Measurements from ENCODE around the gene TAAR8. TPM values are rescaled to one million over a fixed set of nuclear protein-coding genes. Genes with fewer than 3 reads are reported as not detected.
"Not testable (repeated sequence)": the region's sequence is repeated elsewhere in the genome, so short reads cannot be mapped to it uniquely, and the experiment has no call there.

Gene TAAR8
- total RNA-seq, 1 donor from 2014 or later = not detected

DNA sequence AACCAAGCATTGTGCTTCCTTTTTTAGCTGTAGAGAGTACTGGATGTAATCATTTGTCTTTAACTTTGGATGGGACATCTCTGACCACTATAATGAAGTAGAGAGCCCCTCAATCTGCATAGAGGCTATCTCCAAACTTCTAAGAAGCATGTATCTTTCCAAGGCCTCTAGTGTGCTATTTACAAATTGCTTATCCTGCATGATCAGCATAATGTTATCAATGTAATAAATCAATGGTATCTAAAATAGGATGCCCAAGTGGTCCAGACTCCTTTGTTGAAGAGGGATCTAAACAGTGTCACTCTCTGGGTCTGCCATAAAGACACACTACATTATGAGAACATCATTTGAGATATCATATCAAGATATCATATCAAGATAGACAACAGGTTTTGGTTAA, 7.6 kb upstream of the TAAR8 start:
- ATAC-seq (no peak), DNase-seq (ENCODE audit: low spot score) (no peak)

DNA sequence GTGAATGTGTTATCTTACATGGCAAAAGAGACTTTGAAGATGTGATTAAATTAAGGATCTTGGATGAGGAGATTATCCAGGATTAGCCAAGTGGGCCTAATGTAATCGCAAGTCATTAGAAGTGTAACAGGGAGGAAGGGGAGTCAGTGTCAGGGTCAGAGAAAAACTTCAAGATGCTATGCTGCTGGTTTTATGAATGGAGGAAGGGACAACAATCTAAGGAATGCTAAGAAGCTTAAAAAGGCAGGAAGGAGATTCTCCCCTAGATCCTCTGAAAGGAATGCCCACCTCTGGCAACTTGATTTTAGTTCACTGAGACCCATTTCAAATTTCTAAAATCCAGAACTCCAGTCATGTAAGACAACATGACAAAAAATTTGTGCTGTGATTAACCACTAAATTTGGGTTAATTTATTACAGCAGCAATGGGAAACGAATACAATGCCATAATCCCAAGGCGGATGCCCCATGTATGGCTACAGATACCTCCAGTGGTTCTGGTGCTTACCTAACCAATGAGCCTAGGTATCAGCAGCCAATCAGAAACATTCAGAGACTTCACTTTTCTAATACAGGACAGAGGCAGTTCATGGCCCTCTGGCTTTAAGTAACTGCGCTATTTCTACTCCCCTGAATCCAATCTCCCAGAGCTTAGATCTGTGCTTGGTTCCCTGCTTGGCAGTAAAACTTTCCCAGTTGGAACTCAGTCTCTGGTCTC, 3.6 kb upstream of the TAAR8 start:
- no peak for DNase-seq (ENCODE audit: low spot score)
- no peak for ATAC-seq

DNA sequence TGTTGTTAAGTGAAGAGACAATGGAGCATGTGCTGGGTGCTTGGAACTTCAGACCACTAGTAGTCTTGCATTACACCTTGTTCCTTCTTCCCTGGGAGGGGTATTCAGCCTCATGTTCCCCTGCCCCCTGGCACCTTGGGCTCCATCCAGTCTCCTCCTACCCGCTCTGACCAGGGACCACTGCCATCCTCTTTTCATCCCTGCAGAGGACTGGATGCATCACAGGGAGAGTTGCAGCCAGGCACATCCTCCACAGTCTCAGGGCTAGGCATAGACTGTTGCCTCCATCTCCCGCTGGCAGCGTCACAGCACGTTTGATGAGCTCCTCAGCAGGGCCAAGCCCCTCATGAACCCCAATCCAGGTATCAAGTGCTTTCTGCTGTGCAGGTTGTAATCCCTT, 1.3 kb upstream of the TAAR8 start:
- no peak for ATAC-seq
- DNase-seq (ENCODE audit: low spot score) = no peak

DNA sequence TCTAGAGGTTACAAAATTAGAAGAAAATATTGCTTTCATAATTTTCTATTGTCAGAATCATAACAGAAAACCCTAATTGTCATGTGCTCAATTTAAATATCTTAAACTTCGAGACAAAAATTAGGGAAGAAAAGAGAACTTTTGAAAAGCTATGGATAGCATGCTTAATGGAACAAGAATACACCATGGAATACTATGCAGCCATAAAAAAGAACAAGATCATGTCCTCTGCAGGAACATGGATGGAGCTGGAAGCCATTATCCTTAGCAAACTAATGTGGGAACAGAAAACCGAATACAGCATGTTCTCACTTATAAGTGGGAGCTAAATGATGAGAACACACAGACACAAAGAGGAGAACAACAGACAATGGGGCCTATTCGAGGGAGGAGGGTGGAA, 7.6 kb downstream of the TAAR8 start:
- not testable (repeated sequence) for ATAC-seq; DNase-seq (ENCODE audit: low spot score)

DNA sequence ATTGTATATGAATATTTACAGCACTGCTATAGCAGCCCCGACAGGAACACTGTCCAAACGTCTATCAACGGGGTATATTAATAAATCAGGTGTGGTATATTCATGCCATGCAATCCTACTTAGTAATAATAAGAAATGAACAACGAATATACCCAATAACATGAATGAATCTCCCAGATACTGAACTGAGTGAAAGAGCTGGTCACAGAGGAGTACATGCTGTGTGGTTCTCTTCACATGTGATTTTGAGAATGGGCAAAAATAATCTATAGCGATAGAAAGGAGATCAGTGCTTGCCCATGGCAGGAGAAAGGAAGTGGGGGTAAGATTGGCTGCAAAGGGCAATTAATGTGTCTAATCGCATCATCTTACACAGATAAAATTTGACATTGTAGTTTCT, 13.9 kb downstream of the TAAR8 start:
- no peak for ATAC-seq
- no peak for DNase-seq (ENCODE audit: low spot score)

DNA sequence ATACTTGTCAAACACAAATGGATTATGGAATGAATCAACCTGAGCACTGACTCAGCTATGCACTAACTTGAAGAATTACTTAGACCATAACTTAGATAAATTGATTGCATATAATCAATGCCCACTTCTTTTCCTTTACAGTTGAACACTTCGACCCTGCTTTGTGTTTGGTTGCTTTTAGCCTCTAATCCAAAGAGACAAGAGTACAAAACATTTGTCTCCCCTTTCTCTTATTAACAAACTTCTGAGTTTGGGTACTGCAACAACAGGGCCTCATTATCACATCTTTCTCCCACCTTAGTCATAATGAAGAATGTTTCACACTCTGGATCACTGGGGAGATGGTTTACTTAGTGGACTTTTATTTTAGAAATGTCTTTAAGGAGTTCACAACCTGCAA, 15.1 kb downstream of the TAAR8 start:
- no peak for DNase-seq (ENCODE audit: low spot score)
- ATAC-seq = no peak

DNA sequence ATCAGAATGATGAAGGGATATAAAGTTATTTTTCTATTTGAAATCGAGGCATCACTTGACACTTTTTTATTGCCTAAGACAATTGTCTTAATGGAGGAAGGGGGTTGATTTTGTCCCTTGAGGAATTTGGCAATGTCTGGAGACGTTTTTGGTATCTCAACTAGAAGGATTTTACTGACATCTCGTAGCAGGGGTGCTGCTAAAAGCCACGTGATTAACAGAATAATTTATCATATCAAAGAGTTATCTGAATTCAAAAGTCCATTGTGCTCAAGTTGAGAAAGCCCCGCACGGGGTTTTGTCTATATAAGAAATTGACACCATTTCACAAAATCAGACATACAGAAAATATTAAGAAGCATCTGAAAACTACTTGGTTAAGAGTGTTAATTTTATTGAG, 16.1 kb downstream of the TAAR8 start:
- DNase-seq (ENCODE audit: low spot score) (no peak), ATAC-seq (no peak)

DNA sequence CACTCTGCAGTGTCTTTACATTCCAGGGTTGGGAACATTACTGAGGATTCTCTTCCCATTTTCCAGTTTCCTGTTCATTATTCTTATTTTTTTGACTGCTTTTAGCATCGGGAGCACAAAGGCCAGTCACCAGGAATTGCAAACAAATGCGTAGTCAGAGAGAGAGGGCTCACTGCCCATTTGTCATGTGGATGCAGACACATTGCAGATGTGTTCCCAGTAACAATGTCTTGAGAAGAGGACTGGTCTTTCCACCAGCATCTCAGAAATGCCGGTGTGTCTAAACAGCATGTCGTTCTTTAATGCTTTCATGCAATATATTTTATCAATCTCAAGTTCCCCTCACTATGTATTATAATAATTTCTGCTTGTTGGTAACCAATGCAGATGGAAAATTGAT, 16.7 kb downstream of the TAAR8 start:
- ATAC-seq (no peak), DNase-seq (ENCODE audit: low spot score) (no peak)

DNA sequence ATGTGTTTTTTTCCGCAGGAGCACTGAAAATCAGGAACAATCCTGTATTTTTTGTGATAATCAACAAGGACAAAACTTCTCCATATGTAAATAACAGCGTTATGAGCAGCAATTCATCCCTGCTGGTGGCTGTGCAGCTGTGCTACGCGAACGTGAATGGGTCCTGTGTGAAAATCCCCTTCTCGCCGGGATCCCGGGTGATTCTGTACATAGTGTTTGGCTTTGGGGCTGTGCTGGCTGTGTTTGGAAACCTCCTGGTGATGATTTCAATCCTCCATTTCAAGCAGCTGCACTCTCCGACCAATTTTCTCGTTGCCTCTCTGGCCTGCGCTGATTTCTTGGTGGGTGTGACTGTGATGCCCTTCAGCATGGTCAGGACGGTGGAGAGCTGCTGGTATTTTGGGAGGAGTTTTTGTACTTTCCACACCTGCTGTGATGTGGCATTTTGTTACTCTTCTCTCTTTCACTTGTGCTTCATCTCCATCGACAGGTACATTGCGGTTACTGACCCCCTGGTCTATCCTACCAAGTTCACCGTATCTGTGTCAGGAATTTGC, 17.8 kb downstream of the TAAR8 start, which contains the start of gene TAAR6:
Gene TAAR6, plus strand, starts transcription at position 102 of the 557 bp plus-strand sequence. Its CDS starts 0 bp downstream, at position 102.
- no peak for DNase-seq (ENCODE audit: low spot score)
- no peak for ATAC-seq

DNA sequence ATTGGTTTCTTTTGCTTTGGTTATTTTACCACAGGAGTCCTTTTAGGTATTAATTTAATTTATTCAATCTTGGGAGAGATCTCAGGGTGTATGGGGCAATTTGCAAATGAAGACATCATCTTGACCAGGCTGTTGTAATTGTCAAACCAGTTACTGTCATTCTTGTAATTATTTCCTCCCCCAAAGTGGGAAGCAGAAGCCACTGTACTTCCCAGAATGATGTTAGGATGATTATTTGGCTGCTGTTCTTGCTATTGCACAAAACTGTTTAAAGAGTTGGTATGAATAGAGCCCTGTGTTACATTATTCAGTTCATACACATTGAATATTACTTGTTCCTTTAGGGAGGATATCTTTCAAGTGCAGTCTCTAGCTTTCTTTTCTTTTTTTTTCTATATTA, 19.3 kb downstream of the TAAR8 start:
- DNase-seq (ENCODE audit: low spot score) (no peak), ATAC-seq (no peak)

DNA sequence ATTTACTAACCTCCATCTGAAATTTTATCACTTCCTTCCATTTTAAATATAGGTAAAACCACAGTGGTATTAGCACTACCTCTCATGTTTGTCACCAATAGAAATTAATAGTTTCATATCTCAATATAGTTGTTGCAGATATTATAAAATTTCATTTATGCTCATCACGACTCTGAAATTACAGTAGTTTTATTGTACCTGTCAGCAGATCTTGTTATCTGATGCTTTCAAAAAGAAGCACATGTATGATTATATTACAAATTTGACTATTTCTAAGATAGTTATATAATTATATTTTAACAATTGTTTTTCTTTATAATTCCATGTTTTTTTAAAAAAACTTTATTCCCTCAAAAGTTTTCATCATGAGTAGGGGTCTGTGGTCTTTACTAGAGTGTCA, 32.2 kb downstream of the TAAR8 start:
- ATAC-seq = no peak
- DNase-seq (ENCODE audit: low spot score) = no peak

DNA sequence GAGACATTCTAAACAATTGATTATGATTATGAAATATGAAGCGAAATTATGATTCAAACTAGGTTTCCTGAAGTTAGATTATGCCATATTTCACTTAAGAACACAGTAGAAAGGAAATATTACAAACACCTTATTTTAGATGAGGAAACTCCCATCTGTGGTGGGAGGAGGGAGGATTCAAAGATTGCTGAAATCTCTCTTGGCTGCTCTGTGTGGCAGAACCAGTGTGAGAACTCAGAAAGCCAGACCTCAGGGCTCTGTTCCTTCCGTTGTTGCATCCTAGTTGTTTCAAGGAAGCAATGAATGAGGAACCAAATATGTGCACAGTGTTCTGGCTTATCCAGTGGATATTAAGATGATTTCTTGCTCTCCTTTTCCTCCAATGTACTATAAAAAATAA, 35.0 kb downstream of the TAAR8 start:
- DNase-seq (ENCODE audit: low spot score) (no peak), ATAC-seq (no peak)

DNA sequence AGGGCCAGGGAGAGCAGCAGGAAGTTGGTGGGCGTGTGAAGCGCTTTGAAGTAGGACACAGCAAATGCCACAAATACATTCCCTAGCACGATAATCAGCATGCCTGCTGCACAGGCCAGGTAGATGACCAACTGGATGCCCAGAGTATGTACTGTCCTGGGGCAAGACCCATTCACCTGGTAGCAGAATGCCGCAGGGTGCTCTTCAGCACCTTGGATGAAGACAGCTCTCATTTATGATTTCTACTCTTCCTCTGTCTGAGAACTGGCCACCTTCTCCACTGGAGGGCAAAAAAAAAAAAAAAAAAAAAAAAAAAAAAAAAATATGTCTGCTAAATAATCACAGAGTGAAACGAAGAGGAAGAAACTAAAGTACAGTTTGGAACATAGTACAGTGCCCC, 37.0 kb downstream of the TAAR8 start, which contains the start of gene TAAR5:
Gene TAAR5, minus strand, starts transcription at position 288 of the 400 bp plus-strand sequence. Its CDS starts 55 bp downstream, at position 233.
- DNase-seq (ENCODE audit: low spot score) = no peak

DNA sequence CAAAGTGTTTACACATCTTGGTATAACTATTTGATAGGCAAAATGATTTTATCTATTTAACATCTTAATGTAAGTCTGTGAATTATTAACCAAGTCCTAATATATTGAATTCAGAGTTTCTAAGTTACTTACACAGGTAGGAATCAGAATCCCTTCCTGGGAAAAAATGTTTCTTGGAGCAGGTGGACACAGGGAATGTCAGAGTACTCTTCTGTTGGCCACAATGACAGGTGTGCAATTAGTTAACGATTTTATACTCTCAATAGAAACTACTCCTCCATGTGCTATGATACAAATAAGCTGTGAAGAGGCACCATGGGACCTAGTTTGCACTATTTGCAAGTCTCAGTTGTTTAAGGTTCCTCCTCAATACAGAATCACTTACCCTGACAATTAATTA, 37.9 kb downstream of the TAAR8 start:
- DNase-seq (ENCODE audit: low spot score) = no peak
- ATAC-seq = no peak

More for the DNA sequence above, 37.0 kb downstream of the TAAR8 start, which contains the start of gene TAAR5:
- ATAC-seq = no peak

DNA sequence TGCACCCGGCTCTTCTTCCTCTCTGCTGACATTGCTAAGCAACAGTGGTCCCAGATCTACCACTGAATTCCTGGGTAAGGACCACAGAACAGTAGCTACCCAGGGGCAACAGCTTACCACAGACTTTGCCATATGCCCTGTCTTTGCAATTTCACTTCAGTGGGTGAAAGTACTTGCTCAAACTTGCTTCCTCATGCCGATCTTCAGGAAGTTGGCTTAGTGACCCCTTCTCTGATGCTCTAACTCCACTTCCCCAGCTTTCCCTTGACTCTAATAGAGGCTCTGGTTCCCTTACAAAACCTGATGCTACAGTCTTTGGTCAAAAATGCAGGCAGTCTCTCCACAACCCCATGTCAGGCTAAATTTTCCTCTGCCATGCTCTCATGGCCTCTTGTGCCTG, 40.4 kb downstream of the TAAR8 start:
- ATAC-seq = no peak
- DNase-seq (ENCODE audit: low spot score) = no peak

DNA sequence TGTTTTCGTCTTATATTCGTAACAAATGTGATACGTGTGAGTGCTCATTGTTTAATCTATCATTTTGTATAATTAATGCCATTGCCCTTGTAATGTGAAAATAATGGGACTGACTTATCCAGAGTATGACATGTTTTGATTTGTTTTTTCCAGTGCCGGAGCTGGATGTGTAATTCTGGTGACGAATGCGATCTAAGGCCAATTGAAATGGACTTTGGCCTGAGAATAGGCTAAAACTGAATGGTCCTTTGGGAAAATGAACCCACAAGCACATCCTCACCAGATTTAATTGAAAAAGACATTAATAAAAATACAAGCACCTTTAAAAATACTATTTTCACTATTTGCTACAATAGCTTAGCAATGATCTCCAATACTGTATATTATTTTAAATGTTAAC, 43.7 kb downstream of the TAAR8 start:
- peak; percentile 80 for ATAC-seq
- DNase-seq (ENCODE audit: low spot score) = peak; percentile 54

DNA sequence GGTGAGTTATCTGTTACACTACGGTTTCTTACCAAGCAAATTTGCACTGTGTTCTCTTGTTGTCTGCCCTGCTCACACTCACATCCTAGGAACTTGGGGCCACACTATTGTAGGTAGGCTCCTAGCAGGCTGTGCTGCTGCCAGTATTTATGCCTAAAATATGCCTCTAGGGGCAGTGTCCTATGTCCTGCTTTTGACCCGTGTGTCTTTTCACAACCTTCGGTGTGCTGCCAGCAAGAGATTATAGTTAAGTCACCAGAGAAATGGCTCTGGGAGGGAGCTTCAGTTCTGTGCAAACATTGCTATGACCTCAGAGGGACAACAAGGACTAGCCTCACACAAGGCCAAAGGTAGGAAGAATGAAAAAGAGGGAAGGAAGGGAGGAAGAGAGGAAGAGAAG, 46.0 kb downstream of the TAAR8 start:
- peak; percentile 66 for DNase-seq (ENCODE audit: low spot score)

DNA sequence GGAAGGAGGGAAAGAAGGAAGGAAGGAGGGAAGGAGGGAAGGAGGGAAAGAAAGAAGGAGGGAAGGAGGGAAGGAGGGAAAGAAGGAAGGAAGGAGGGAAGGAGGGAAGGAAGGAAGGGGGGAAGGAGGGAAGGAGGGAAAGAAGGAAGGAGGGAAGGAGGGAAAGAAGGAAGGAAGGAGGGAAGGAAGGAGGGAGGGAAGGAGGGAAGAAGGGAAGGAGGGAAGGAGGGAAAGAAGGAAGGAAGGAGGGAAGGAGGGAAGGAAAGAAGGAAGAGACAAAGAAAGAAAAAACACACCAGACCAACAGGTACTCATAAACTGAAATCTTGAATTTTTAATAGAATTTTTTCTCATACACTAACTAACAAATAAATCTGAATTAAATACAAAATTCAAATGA, 48.4 kb downstream of the TAAR8 start:
- DNase-seq (ENCODE audit: low spot score); ATAC-seq: not testable (repeated sequence)

More for the DNA sequence above, 46.0 kb downstream of the TAAR8 start:
- peak; percentile 90 for ATAC-seq

Data from left lobe of liver (tissue), 2 donors.